SK-N-SH treated with all-trans-retinoic acid at 6 μM for 48 hours (cell line): Measurements from ENCODE around the gene CLSTN2.

Experiments
- ATAC-seq: fragments of 200-7000 bp; cut with Tn5 transposase; 3 replicates; pipeline ENCODE4 v1.9.1; 2020; ENCODE audit warnings: mild to moderate bottlenecking, moderate library complexity
- ARNTL ChIP-seq: fragments of 450-650 bp; formaldehyde crosslinking; IDR thresholded peaks from 2 replicates; pipeline ENCODE4 v1.5.0; 2020; ENCODE audit warnings: low read depth, mild to moderate bottlenecking, moderate library complexity, borderline replicate concordance
- BACH2 ChIP-seq: fragments of 250-450 bp; sonication (Bioruptor Pico); IDR thresholded peaks from 2 replicates; pipeline ENCODE4 v1.9.0; 2021; ENCODE audit warnings: mild to moderate bottlenecking, borderline replicate concordance
- CREB5 ChIP-seq: fragments of 250-450 bp; sonication (Bioruptor Pico); IDR thresholded peaks from 2 replicates; pipeline ENCODE4 v1.5.1; 2020; ENCODE audit warnings: low read depth, mild to moderate bottlenecking, moderate library complexity
- ESRRG ChIP-seq: fragments of 250-450 bp; sonication (Bioruptor Pico); IDR thresholded peaks from 2 replicates; pipeline ENCODE4 v1.6.1; 2021; ENCODE audit warnings: mild to moderate bottlenecking
- GLIS3 ChIP-seq: fragments of 250-450 bp; sonication (Bioruptor Pico); IDR thresholded peaks from 2 replicates; pipeline ENCODE4 v1.5.0; 2020; ENCODE audit warnings: mild to moderate bottlenecking, moderate library complexity
- ISL1 ChIP-seq: fragments of 250-450 bp; sonication (Bioruptor Pico); IDR thresholded peaks from 2 replicates; pipeline ENCODE4 v2.1.2; 2022; ENCODE audit warnings: mild to moderate bottlenecking, moderate library complexity
- OSR1 ChIP-seq: fragments of 250-450 bp; sonication (Bioruptor Pico); IDR thresholded peaks from 2 replicates; pipeline ENCODE4 v1.8.0; 2022; ENCODE audit warnings: moderate library complexity, mild to moderate bottlenecking, inconsistent platforms
- PATZ1 ChIP-seq: fragments of 250-450 bp; sonication (Bioruptor Pico); IDR thresholded peaks from 2 replicates; pipeline ENCODE4 v1.8.0; 2020; ENCODE audit warnings: mild to moderate bottlenecking, moderate library complexity, borderline replicate concordance
- POU6F1 ChIP-seq: fragments of 250-450 bp; sonication (Bioruptor Pico); IDR thresholded peaks from 2 replicates; pipeline ENCODE4 v1.8.0; 2021; ENCODE audit warnings: low read depth, mild to moderate bottlenecking, moderate library complexity, borderline replicate concordance
- RARB ChIP-seq: fragments of 250-450 bp; sonication (Bioruptor Pico); IDR thresholded peaks from 2 replicates; pipeline ENCODE4 v1.8.0; 2021; ENCODE audit warnings: mild to moderate bottlenecking, moderate library complexity
- SNAI2 ChIP-seq: fragments of 250-450 bp; sonication (Bioruptor Pico); IDR thresholded peaks from 2 replicates; pipeline ENCODE4 v1.5.0; 2020; ENCODE audit warnings: mild to moderate bottlenecking, moderate library complexity
- TCF4 ChIP-seq: fragments of 250-450 bp; sonication (Bioruptor Pico); IDR thresholded peaks from 2 replicates; pipeline ENCODE4 v1.8.0; 2021; ENCODE audit warnings: mild to moderate bottlenecking, moderate library complexity, borderline replicate concordance
- TOX ChIP-seq: fragments of 250-450 bp; sonication (Bioruptor Pico); IDR thresholded peaks from 2 replicates; pipeline ENCODE4 v1.8.0; 2021; ENCODE audit warnings: mild to moderate bottlenecking, moderate library complexity, borderline replicate concordance
- ZC3H10 ChIP-seq: fragments of 250-450 bp; sonication (Bioruptor Pico); IDR thresholded peaks from 2 replicates; pipeline ENCODE4 v1.5.1; 2021; ENCODE audit warnings: mild to moderate bottlenecking, moderate library complexity
- ZFP30 ChIP-seq: fragments of 450-650 bp; formaldehyde crosslinking; IDR thresholded peaks from 2 replicates; pipeline ENCODE4 v1.5.0; 2022; ENCODE audit warnings: mild to moderate bottlenecking, moderate library complexity
- ZNF565 ChIP-seq: fragments of 450-650 bp; formaldehyde crosslinking; conservative IDR thresholded peaks from 2 replicates; pipeline ENCODE4 v1.5.0; 2020; ENCODE audit warnings: low read depth, mild to moderate bottlenecking, moderate library complexity
- ZNF70 ChIP-seq: fragments of 450-650 bp; formaldehyde crosslinking; IDR thresholded peaks from 2 replicates; pipeline ENCODE4 v1.5.0; 2020; ENCODE audit warnings: mild to moderate bottlenecking, moderate library complexity
- ZNF8 ChIP-seq: fragments of 450-650 bp; formaldehyde crosslinking; IDR thresholded peaks from 2 replicates; pipeline ENCODE4 v1.5.0; 2020; ENCODE audit warnings: mild to moderate bottlenecking, moderate library complexity
- TF ChIP-seq, protein P1 (sequence below): fragments of 250-450 bp; sonication (Bioruptor Pico); IDR thresholded peaks from 2 replicates; pipeline ENCODE4 v1.5.0; 2020; ENCODE audit warnings: mild to moderate bottlenecking, moderate library complexity
- TF ChIP-seq, protein P2 (sequence below): fragments of 250-450 bp; sonication (Bioruptor Pico); IDR thresholded peaks from 2 replicates; pipeline ENCODE4 v1.5.1; 2021; ENCODE audit warnings: mild to moderate bottlenecking, moderate library complexity

CLSTN2 gene

DNA sequence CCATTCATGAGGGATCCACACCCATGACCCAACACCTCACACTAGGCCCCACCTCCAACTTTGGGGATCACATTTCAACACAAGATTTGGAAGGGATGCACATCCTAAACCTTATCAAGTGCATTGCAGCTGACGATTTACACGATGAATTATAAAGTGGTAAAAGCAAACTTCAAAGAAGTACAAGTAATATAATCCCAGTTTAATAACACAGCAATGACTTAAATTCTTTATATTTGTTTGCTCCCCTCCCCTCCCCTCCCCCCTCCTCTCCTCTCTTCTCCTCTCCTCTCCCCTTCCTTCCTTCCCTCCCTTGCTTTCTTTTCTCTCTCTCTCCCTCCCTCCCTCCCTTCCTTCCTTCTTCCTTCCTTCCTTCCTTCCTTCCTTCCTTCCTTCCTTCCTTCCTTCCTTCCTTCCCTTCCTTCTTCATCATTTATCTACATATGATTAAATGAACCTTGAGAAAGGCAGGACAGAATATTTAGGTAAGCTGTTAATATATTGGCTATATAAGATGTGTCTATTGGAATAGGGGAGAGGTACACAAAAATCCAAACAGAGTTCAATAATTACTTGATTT lies 46.3 kb upstream of the CLSTN2 start (continued):
- TF ChIP-seq CREB5 (CRISPR knock-in tag), result no peak
- no peak for TF ChIP-seq TCF4 (CRISPR knock-in tag)
- TF ChIP-seq GLIS3 (CRISPR knock-in tag), result no peak

GRCh38 chr3:139893267-139893962 lies 41.6 kb upstream of the CLSTN2 start:
- ATAC-seq, result no peak
- no peak for TF ChIP-seq ZFP30 (CRISPR knock-in tag)
- TF ChIP-seq ISL1 (CRISPR knock-in tag), result no peak
- no peak for TF ChIP-seq ZNF70 (CRISPR knock-in tag)
- TF ChIP-seq, protein P1, sequence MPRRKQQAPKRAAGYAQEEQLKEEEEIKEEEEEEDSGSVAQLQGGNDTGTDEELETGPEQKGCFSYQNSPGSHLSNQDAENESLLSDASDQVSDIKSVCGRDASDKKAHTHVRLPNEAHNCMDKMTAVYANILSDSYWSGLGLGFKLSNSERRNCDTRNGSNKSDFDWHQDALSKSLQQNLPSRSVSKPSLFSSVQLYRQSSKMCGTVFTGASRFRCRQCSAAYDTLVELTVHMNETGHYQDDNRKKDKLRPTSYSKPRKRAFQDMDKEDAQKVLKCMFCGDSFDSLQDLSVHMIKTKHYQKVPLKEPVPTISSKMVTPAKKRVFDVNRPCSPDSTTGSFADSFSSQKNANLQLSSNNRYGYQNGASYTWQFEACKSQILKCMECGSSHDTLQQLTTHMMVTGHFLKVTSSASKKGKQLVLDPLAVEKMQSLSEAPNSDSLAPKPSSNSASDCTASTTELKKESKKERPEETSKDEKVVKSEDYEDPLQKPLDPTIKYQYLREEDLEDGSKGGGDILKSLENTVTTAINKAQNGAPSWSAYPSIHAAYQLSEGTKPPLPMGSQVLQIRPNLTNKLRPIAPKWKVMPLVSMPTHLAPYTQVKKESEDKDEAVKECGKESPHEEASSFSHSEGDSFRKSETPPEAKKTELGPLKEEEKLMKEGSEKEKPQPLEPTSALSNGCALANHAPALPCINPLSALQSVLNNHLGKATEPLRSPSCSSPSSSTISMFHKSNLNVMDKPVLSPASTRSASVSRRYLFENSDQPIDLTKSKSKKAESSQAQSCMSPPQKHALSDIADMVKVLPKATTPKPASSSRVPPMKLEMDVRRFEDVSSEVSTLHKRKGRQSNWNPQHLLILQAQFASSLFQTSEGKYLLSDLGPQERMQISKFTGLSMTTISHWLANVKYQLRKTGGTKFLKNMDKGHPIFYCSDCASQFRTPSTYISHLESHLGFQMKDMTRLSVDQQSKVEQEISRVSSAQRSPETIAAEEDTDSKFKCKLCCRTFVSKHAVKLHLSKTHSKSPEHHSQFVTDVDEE (CRISPR knock-in tag), result no peak
- TF ChIP-seq, protein P2, sequence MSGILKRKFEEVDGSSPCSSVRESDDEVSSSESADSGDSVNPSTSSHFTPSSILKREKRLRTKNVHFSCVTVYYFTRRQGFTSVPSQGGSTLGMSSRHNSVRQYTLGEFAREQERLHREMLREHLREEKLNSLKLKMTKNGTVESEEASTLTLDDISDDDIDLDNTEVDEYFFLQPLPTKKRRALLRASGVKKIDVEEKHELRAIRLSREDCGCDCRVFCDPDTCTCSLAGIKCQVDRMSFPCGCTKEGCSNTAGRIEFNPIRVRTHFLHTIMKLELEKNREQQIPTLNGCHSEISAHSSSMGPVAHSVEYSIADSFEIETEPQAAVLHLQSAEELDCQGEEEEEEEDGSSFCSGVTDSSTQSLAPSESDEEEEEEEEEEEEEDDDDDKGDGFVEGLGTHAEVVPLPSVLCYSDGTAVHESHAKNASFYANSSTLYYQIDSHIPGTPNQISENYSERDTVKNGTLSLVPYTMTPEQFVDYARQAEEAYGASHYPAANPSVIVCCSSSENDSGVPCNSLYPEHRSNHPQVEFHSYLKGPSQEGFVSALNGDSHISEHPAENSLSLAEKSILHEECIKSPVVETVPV (CRISPR knock-in tag), result no peak
- no peak for TF ChIP-seq CREB5 (CRISPR knock-in tag)
- no peak for TF ChIP-seq TCF4 (CRISPR knock-in tag)
- no peak for TF ChIP-seq ZNF8 (CRISPR knock-in tag)
- TF ChIP-seq GLIS3 (CRISPR knock-in tag), result no peak
- no peak for TF ChIP-seq ARNTL
- no peak for TF ChIP-seq POU6F1 (CRISPR knock-in tag)
- no peak for TF ChIP-seq TOX (CRISPR knock-in tag)
- no peak for TF ChIP-seq OSR1
- TF ChIP-seq SNAI2, result no peak
- TF ChIP-seq ZC3H10 (CRISPR knock-in tag), result no peak
- TF ChIP-seq PATZ1 (CRISPR knock-in tag), result no peak
- TF ChIP-seq BACH2, result no peak
- TF ChIP-seq RARB (CRISPR knock-in tag), result no peak
- TF ChIP-seq ZNF565 (CRISPR knock-in tag), result no peak
- TF ChIP-seq ESRRG (CRISPR knock-in tag), result no peak
